Dermis microvascular lymphatic vessel endothelial cell (primary cell): ENCODE results near the gene SCAF4. TPM values are rescaled to one million over a fixed set of nuclear protein-coding genes. Genes with fewer than 3 reads are reported as not detected.
"Not testable (repeated sequence)": the region's sequence is repeated elsewhere in the genome, so short reads cannot be mapped to it uniquely, and the experiment has no call there.

Source experiments
- DNase-seq, 2 donors: peaks; one replicate each; pipeline versions ENCODE4 v3.0.0 to v3.0.0-alpha.2; 2010; ENCODE audit warnings: low read depth in 2 of 2
- total RNA-seq: library from RNA; depleted of rRNA; stranded (reverse); fragments of >200 nt; gene quantifications from 2 replicates; pipeline ENCODE4 v1.2.1, GENCODE V29; 2014

SCAF4 gene
- total RNA-seq, 1 donor from 2014 or later: 2.6 TPM

DNA sequence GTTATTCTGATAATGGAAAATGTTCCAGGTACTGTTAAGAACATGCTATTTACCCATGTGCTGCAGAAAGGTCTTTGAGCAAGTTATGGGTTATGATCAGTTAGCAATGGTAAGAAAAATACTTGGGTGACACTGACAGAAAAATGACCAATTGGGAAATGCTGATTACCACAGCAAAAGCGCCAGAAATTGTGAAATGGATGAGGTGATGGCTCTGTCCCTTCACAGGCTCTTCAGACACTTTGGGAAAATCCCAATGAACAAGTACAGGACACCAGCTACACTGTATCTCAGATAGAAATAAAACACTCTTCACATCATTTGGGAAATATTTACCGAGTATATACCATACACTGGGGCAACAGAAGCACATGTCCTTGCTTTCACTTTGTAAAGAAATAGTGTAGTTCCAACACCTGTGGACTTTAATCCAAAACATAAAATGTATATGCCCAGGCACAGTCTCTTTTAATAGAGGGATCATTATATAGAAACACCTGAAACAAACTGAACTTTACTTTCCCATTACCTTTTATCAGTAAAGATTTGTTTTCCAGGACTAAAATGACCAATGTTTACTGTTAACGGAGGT, 58.5 kb downstream of the SCAF4 start:
- DNase-seq: no peak

GRCh38 chr21:31671931-31672330, 60.0 kb downstream of the SCAF4 start:
- DNase-seq: no peak

- no peak for DNase-seq
Observed at GRCh38 chr21:31671146-31671716, 60.7 kb downstream of the SCAF4 start.

DNA sequence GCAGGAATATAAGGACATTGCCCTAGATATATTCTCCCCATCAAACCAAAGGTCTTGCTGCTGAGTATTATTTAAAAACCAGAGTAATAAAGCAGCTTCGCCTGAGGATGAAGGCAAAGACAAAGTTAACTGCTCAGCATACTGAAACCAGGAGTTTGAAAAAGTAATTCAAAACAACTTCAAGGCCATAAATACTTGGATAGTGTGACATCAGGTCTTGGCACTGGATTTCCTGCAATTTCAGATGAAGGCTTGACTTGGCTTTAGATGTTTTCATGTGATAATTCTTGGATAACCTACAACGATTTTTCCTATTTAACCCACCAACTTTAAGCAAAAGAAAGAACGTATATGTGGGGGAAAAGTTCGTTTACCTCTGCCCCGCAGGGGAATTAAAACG, 61.8 kb downstream of the SCAF4 start:
- DNase-seq: no peak

- DNase-seq: no peak
Observed at GRCh38 chr21:31668651-31669491, 63.0 kb downstream of the SCAF4 start.

DNA sequence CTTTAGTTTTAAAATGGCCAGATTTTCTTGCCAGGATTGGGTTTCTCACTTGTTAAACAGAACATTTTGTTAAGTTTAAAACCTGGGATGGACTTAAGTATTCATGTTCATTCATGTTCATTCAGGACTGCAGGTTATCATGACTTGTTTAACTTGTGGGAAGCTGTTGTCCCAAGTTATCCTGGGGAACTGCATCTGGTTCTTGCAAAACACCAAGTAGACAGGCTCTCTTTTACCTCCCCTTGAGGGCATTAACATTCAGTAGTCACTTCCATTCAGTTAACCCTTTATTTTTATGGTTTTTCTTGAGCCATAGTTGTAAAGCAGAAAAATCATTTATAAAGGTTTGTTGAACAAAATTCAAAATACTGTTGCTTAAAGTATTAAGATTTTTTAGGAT, 64.3 kb downstream of the SCAF4 start:
- DNase-seq: no peak

DNA sequence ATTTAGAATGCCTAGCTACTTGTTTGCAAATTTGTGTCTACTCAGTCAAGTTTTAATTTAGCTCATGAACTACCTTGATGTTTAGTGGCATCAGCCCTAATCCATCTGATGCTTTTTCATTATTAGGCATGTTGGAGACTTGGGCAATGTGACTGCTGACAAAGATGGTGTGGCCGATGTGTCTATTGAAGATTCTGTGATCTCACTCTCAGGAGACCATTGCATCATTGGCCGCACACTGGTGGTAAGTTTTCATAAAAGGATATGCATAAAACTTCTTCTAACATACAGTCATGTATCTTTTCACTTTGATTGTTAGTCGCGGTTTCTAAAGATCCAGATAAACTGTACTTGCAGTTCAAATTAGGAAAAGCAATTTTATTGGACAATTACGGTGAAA, 64.8 kb downstream of the SCAF4 start:
- no peak for DNase-seq

DNA sequence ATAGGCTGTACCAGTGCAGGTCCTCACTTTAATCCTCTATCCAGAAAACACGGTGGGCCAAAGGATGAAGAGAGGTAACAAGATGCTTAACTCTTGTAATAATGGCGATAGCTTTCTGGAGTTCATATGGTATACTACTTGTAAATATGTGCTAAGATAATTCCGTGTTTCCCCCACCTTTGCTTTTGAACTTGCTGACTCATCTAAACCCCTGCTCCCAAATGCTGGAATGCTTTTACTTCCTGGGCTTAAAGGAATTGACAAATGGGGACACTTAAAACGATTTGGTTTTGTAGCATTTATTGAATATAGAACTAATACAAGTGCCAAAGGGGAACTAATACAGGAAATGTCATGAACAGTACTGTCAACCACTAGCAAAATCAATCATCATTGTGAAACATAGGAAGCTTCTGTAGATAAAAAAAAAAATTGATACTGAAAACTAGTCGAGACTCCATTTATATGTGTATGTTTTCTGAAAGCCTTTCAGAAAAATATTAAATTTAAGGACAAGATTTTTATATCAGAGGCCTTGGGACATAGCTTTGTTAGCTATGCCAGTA, 65.4 kb downstream of the SCAF4 start:
- no peak for DNase-seq

- not testable (repeated sequence) for DNase-seq
Observed at GRCh38 chr21:31665869-31666268, 66.0 kb downstream of the SCAF4 start.

DNA sequence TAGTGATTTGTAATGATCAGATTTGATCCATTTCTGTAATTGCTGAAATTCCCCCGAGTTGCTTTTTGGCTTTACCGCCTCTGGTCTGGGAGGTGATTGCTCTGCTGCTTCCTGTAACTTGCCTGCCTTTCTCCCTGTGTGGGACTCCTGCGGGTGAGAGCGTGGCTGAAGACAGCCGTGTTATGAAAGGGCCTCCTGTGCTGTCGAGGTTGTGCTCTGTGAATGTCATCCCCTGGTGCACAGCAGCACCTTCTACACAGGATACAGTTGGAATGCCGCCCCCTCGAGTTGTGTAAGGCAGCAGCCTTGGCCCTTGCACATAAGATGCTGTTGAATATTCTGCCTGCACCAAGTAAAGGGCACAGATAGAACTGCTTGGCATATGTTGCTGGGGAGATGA, 66.5 kb downstream of the SCAF4 start:
- DNase-seq: no peak

DNA sequence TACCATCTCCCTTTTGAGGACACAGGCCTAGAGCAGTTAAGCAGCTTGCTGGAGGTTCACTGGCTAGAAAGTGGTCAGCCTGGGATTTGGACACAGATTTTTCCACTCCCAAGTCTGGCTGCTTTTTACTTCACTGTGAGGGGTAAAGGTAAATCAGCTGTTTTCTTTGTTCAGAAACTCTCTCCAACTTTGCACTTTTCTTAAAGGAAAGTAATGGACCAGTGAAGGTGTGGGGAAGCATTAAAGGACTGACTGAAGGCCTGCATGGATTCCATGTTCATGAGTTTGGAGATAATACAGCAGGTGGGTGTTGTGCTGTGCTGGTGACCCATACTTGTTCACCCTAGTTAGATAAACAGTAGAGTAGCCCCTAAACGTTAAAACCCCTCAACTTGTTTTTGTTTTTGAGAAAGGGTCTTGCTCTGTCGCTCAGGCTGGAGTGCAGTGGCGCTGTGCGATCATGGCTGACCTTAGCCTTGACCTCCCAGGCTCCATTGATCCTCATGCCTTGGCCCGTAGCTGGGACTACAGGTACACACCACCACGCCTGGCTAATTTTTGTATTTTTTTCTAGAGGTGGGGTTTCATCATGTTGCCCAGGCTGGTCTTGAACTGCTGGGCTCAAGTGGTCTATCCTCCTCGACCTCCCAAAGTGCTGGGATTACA, 68.2 kb downstream of the SCAF4 start:
- no peak for DNase-seq

DNA sequence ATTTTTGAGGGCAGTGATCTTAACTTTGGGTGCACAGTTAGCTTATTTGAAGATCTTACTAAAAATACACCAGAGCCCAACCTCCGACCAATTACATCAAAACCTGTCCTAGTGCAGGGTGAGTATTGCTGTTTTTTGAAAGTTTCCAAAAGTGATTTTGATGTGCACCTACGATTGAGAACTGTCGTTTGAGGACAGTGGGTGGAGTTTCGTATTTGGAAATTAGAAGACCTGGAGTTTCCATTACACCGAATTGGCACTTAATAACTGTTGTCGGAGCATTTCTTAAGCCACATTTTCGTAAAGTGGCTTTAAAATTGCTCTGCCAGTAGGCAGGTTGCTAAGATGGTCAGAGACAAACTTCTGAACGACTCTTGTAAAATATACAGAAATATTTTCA, 71.3 kb downstream of the SCAF4 start:
- no peak for DNase-seq

DNA sequence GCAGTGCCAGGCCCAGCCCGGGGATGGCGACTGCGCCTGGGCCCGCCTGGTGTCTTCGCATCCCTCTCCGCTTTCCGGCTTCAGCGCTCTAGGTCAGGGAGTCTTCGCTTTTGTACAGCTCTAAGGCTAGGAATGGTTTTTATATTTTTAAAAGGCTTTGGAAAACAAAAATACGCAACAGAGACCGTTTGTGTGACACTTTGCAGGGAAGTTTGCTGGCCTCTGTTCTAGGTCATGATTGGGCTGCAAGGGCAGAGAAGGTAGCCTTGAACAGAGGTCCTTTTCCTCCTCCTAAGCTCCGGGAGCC, 71.7 kb downstream of the SCAF4 start:
- DNase-seq: no peak

- DNase-seq: peak; percentile 70 to 93
Observed at GRCh38 chr21:31659536-31660258, 72.2 kb downstream of the SCAF4 start, which contains the start of gene SOD1. Gene SOD1, plus strand, starts transcription at chr21:31659693. Its CDS starts 77 bp downstream, at chr21:31659770.

- DNase-seq: no peak
Observed at GRCh38 chr21:31659286-31659535, 72.7 kb downstream of the SCAF4 start.

DNA sequence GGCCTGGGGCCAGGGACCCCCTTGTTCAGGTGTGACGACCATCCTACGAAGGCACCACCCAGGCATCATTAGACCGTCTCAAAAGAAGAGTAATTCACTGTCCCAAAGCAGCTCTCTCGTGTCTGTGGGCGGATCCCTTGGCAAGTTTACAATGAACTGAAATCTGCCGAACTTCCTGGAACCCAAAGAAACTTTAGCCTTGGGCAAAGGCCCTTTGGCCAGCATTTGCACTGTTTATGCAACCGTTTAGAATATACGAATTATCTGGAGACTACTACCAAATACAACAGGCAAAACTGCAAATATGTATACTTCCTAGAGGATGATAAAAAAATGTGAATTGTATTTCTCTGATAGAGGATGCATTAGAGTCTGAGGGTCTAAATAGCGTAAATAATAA, 73.9 kb downstream of the SCAF4 start:
- no peak for DNase-seq

- DNase-seq: no peak
Observed at GRCh38 chr21:31656199-31657095, 75.5 kb downstream of the SCAF4 start.

DNA sequence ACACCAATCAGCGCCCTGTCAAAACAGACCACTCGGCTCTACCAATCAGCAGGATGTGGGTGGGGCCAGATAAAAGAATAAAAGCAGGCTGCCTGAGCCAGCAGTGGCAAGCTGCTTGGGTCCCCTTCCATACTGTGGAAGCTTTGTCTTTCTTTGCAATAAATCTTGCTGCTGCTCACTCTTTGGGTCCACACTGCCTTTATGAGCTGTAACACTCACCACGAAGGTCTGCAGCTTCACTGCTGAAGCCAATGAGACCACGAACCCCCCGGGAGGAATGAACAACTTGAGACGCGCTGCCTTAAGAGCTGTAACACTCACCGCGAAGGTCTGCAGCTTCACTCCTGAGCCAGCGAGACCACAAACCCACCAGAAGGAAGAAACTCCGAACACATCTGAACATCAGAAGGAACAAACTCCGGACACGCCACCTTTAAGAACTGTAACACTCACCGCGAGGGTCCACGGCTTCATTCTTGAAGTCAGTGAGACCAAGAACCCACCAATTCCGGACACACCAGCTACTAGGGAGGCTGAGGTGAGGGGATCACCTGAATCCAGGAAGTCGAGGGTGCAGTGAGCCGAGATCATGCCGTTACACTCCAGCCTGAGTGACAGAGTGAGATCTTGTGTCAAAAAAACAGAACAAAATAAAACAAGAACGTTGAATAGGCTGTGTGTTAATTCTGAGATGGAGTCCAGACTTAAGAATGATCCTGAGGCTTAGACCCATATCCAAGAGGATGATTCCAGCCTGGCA, 76.9 kb downstream of the SCAF4 start:
- not testable (repeated sequence) for DNase-seq

DNA sequence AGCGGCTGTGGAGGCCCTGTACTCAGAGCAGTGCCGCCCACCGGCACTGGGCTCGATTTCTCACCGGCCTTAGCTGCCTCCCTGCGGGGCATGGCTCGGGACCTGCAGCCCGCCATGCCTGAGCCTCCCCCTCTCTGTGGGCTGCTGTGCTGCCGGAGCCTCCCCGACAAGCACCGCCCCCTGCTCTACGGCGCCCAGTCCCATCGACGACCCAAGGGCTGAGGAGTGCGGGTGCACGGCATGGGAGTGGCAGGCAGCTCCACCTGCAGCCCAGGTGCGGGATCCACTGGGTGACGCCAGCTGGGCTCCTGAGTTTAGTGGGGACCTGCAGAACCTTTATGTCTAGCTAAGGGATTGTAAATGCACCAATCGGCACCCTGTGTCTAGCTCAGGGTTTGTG, 77.6 kb downstream of the SCAF4 start:
- DNase-seq: no peak

DNA sequence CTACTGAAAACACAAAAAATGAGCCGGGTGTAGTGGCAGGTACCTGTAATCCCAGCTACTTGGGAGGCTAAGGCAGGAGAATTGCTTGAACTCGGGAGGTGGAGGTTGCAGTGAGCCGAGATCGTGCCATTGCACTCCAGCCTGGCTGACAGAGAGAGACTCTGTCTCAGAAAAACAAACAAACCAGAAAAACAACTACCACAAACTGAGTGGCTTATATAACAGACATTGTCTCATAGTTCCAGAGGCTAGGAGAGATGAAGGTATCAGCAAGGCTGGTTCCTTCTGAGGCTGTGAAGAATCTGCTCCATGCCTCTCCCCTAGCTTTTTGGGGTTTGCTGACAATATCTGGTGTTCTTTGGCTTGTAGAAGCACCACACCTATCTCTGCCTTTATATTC, 80.4 kb downstream of the SCAF4 start:
- DNase-seq: not testable (repeated sequence)
